ENCODE results near the gene ALDH3B2. TPM values are rescaled to one million over a fixed set of nuclear protein-coding genes. Genes with fewer than 3 reads are reported as not detected.

ALDH3B2 gene
- total RNA-seq, 1 experiment from 2014 or later = not detected

GRCh38 chr11:67671211-67671520, 3.3 kb downstream of the ALDH3B2 start:
- H4K8ac ChIP-seq (replicated peaks; ENCODE audit: insufficient read length, low read depth, low read length) = no peak overlapping the region
- no peak overlapping the region for H3K4ac ChIP-seq (ENCODE audit: low read depth, low read length)
- H4K5ac ChIP-seq (ENCODE audit: insufficient read length, low read depth, low read length) = no peak overlapping the region
- no peaks in the 10 kb centered on the region for H3K9me3 ChIP-seq (ENCODE audit: control insufficient read depth, low read depth, low read length)
- H3K4me1 ChIP-seq (ENCODE audit: insufficient read depth, low read length) = no peaks in the 10 kb centered on the region; the same call in 1 of the 2 replicates
- TF ChIP-seq, protein P1, sequence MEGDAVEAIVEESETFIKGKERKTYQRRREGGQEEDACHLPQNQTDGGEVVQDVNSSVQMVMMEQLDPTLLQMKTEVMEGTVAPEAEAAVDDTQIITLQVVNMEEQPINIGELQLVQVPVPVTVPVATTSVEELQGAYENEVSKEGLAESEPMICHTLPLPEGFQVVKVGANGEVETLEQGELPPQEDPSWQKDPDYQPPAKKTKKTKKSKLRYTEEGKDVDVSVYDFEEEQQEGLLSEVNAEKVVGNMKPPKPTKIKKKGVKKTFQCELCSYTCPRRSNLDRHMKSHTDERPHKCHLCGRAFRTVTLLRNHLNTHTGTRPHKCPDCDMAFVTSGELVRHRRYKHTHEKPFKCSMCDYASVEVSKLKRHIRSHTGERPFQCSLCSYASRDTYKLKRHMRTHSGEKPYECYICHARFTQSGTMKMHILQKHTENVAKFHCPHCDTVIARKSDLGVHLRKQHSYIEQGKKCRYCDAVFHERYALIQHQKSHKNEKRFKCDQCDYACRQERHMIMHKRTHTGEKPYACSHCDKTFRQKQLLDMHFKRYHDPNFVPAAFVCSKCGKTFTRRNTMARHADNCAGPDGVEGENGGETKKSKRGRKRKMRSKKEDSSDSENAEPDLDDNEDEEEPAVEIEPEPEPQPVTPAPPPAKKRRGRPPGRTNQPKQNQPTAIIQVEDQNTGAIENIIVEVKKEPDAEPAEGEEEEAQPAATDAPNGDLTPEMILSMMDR (conservative IDR thresholded peaks at IDR 0.05) = no peak
- no peak overlapping the region for H2BK5ac ChIP-seq (ENCODE audit: insufficient read length, low read length)
- H3K36me3 Mint-ChIP-seq (ENCODE audit: insufficient read depth in 1 of 3, low read depth in 3 of 3) = no peaks in the 10 kb centered on the region
- H4K20me1 ChIP-seq (ENCODE audit: control insufficient read depth, insufficient read depth, insufficient read length) = no peaks in the 10 kb centered on the region
- no peak overlapping the region for H2AFZ ChIP-seq (ENCODE audit: low read length)
- no peaks in the 10 kb centered on the region for H3K27me3 ChIP-seq (ENCODE audit: insufficient read depth, low read length)
- no peak overlapping the region for H3K9ac ChIP-seq (ENCODE audit: extremely low read depth, insufficient read length, low read length)
- H3K4me1 Mint-ChIP-seq = peaks cover 4 to 13% of the 10 kb centered on the region in 2 experiments
- H3K27ac Mint-ChIP-seq = no peak overlapping the region
- H3K18ac ChIP-seq (ENCODE audit: insufficient read length, low read depth, low read length) = no peak overlapping the region
- no peak overlapping the region for H2BK15ac ChIP-seq (ENCODE audit: low read depth, low read length)
- no peak for DNase-seq
- no peaks in the 10 kb centered on the region for H3K23me2 ChIP-seq (ENCODE audit: insufficient read length, low read depth, low read length, poor library complexity, severe bottlenecking)
- H3K23ac ChIP-seq (ENCODE audit: insufficient read length, low read depth, low read length) = no peak overlapping the region
- H2BK20ac ChIP-seq (ENCODE audit: low read depth, low read length, poor library complexity, severe bottlenecking) = no peak overlapping the region
- no peak overlapping the region for H3K14ac ChIP-seq (ENCODE audit: insufficient read depth, low read length)
- no peak overlapping the region for H3T11ph ChIP-seq (ENCODE audit: low read length)
- H2BK120ac ChIP-seq (ENCODE audit: low read depth, low read length, poor library complexity, severe bottlenecking) = no peak overlapping the region
- no peak overlapping the region for H3K4me3 Mint-ChIP-seq
- H3K27me3 Mint-ChIP-seq (ENCODE audit: low read depth) = peaks cover 15% of the 10 kb centered on the region
- H3K9me3 Mint-ChIP-seq = no peaks in the 10 kb centered on the region; a peak in 1 of 5 replicates
- no peak overlapping the region for H3K4me2 ChIP-seq (ENCODE audit: insufficient read depth, insufficient read length, low read length)
- no peak overlapping the region for H4K91ac ChIP-seq (ENCODE audit: insufficient read length, low read depth, low read length)
- no peak overlapping the region for H3K56ac ChIP-seq (ENCODE audit: insufficient read length, low read depth, low read length)
- H3K27ac ChIP-seq (ENCODE audit: insufficient read length, low read depth, low read length) = no peak overlapping the region
- no peaks in the 10 kb centered on the region for H3K79me2 ChIP-seq (ENCODE audit: insufficient read depth, low read length)
- no CpG with 5 or more reads among the region's 8 CpGs for WGBS (ENCODE audit: extremely low coverage, insufficient read length, low lambda C conversion rate)
- no peak overlapping the region for H2BK12ac ChIP-seq (ENCODE audit: insufficient read length, low read depth, low read length)
- H2AK5ac ChIP-seq (ENCODE audit: insufficient read length, low read length) = no peak overlapping the region
- no peaks in the 10 kb centered on the region for H3K79me1 ChIP-seq (ENCODE audit: insufficient read depth, low read depth, low read length, poor library complexity, severe bottlenecking)
